Fibroblast of villous mesenchyme (primary cell): ENCODE data around the gene LMO1. TPM values are rescaled to one million over a fixed set of nuclear protein-coding genes. Genes with fewer than 3 reads are reported as not detected.

Experiments used
- DNase-seq: peaks from one replicate; pipeline ENCODE4 v3.0.0-alpha.2; 2010; ENCODE audit warnings: low read depth
- H3K4me3 ChIP-seq: 2 replicates; pipeline ENCODE4 v1.5.1; 2011; ENCODE audit warnings: low read depth, mild to moderate bottlenecking, low read length
- total RNA-seq: library from RNA; depleted of rRNA; stranded (reverse); fragments of >200 nt; gene quantifications from 2 replicates; pipeline ENCODE4 v1.2.3, GENCODE V29; 2012
- TF ChIP-seq, protein P1 (sequence below): IDR thresholded peaks from 2 replicates; pipeline ENCODE4 v1.5.1; 2012; ENCODE audit warnings: low read depth, mild to moderate bottlenecking, low read length; ENCODE audit not compliant: insufficient read depth

The LMO1 gene
- total RNA-seq, 1 donor, result not detected

DNA sequence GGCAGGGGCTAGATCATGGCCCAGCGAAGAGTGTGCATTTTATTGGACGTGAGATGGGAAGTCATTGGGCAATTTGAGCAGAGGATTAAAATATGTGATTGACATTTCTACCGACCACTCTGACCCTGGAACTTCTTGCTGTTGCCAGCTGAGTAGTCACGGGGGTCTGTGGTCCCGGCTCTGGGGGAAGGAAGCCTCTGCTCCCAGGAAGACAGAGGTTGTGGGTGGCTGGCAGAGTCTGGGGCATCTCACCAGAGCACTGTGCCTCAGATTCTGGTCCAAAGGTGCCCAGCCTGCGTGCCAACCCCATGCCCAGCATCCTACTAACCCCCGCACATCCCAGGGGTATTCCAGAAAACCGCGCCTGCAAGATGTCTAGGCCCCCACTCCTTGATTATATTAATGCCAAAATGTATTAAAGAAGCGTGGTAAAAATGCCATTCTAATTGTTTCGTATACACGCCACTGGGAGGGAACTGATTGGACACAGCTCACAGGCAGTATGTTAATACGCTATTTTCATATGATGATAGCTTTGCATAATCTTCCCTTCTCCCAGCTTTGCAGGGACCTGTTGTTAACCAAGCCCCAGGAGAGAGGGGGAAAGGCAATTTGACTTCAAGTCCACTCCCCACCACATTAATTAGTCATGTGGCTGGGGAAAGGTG lies 25.3 kb upstream of the LMO1 start:
- TF ChIP-seq, protein P1, sequence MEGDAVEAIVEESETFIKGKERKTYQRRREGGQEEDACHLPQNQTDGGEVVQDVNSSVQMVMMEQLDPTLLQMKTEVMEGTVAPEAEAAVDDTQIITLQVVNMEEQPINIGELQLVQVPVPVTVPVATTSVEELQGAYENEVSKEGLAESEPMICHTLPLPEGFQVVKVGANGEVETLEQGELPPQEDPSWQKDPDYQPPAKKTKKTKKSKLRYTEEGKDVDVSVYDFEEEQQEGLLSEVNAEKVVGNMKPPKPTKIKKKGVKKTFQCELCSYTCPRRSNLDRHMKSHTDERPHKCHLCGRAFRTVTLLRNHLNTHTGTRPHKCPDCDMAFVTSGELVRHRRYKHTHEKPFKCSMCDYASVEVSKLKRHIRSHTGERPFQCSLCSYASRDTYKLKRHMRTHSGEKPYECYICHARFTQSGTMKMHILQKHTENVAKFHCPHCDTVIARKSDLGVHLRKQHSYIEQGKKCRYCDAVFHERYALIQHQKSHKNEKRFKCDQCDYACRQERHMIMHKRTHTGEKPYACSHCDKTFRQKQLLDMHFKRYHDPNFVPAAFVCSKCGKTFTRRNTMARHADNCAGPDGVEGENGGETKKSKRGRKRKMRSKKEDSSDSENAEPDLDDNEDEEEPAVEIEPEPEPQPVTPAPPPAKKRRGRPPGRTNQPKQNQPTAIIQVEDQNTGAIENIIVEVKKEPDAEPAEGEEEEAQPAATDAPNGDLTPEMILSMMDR, result no peak
- H3K4me3 ChIP-seq, result no peak overlapping the region
- no peak for DNase-seq

DNA sequence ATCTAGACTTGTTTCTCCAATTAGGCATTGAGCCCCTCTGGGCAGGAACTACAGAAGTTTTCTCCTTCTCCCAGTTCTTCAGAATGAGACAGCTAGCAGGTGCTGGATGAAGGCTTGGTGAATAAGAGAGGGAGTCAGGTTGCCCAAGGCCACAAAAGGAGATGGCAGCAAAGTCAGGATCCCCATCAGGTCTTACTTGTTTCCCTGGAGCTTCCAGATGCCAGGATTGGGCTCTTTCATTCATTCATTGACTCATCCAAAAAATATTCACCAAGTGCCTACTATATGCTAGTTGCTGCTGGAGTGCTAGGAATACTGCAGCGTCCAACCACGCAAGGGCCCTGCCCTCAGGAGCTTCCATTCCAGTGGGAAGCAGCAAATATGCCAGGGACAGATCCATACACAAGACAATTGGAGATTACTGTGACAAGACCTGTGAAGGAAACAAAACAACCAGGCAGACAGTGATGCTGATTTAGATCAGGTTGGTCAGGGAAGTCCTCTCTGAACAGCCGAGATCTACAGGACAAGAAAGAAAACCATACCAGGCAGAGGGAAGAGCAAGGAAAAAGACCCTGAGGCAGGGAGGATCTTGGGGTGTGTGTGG lies 24.6 kb upstream of the LMO1 start:
- no peak for DNase-seq
- no peak overlapping the region for H3K4me3 ChIP-seq
- TF ChIP-seq, protein P1, result no peak

DNA sequence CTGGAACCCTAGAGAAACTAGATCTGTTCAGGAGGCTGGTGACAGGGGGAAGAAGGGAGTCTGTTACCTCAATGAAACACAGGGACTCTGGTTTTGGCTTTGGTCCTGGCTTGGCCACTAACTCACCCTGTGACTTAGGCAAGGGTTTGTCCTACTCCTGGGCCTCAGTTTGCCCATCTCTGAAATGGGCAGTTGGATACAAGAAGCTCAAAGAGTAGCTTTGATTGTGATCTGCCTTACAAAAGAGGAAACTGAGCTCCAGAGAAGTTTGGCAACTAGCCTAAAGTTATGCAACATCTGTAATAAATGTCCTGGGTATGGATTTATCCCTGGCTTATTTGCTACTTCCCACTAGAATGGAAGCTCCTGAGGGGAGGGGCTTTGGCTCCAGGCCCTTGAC lies 24.0 kb upstream of the LMO1 start:
- H3K4me3 ChIP-seq, result no peak overlapping the region
- TF ChIP-seq, protein P1, result no peak
- no peak for DNase-seq

DNA sequence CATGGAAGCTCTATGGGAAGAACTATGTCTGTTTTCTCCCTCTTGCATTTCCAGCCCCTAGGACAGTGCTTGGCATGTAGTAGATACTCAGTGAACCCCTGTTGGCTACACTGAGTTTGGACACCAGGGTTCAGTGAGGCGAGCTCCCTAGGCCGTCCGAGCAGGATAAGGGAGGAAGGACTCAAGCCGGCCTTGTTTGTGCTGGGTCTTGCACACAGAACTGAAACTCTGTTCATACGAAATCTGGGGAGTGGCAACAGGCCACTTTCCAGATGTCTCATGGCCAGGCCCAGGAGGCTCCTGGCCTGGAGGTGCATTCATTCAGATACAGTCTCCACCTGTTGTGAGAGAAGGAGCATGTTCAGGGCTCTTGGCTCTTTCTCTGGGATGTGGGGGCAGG lies 23.6 kb upstream of the LMO1 start:
- DNase-seq, result no peak
- no peak overlapping the region for H3K4me3 ChIP-seq
- TF ChIP-seq, protein P1, result no peak

DNA sequence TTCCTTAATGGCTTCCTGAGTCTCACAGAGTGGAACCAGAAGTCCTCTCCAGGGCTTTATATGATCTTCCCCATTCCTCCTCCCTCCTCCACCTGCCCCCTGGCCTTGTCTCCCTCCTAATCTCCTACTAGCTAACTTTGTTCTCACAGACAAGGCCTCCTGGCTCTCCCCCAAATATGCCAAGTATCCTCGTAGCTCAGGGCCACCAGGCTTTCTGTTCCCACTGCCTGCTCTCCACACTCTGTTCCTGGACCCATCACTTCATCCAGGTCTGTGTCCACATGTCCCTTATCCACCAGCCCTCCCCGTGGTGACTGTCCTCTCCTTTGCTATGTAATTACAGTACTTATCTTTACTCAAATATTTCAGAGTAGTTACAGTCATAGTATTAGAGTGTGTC lies 23.2 kb upstream of the LMO1 start:
- H3K4me3 ChIP-seq, result no peak overlapping the region
- TF ChIP-seq, protein P1, result no peak
- no peak for DNase-seq

DNA sequence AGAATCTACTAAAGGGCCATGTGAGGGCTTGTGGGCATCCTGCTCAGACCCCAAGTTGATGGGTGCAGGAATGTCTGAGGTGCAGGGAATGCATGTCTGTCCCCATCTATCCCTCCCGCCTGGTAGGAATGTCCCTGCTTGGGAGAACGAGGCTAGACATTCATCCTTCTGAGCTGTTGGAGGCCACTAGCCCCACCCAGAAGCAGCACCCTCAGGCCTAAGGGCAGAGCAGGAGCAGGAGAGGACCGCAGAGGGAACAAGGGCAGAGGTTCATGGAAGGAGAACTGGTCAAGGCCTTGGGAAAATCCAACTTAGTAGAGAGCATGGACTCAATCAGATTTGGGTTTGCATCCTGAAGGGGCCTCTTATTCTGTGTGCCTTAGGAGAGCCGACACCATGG lies 22.1 kb upstream of the LMO1 start:
- H3K4me3 ChIP-seq, result no peak overlapping the region
- no peak for DNase-seq
- TF ChIP-seq, protein P1, result no peak
